Upper lobe of left lung (tissue), 6 donors: ENCODE data around the gene KCNK3. TPM values are rescaled to one million over a fixed set of nuclear protein-coding genes. Genes with fewer than 3 reads are reported as not detected.
A peak's percentile ranks its signal among the peaks of the same experiment; 100 is the strongest.

Experiments
- ATAC-seq, 2 donors: fragments of 200-7000 bp; cut with Tn5 transposase; one replicate each; pipeline ENCODE4 v1.9.1; 2022; ENCODE audit warnings: mild to moderate bottlenecking in 2 of 2, moderate library complexity in 2 of 2; ENCODE audit not compliant: low FRiP score in 2 of 2
- DNase-seq, 2 donors: peaks; one replicate each; pipeline ENCODE4 v3.0.0-alpha.2; 2019 to 2020
- H3K27ac ChIP-seq, 4 donors: fragments of 200-600 bp; sonication (generic); one replicate each; pipeline ENCODE4 v1.5.1; 2016 to 2019
- H3K27me3 ChIP-seq, 4 donors: fragments of 200-600 bp; sonication (generic); one replicate each; pipeline ENCODE4 v1.5.1; 2017 to 2019
- H3K36me3 ChIP-seq, 4 donors: fragments of 200-600 bp; sonication (generic); one replicate each; pipeline ENCODE4 v1.5.1; 2016 to 2019
- H3K4me1 ChIP-seq, 4 donors: fragments of 200-600 bp; sonication (generic); one replicate each; pipeline ENCODE4 v1.5.1; 2018 to 2019
- H3K4me3 ChIP-seq, 4 donors: fragments of 200-600 bp; sonication (generic); one replicate each; pipeline ENCODE4 v1.5.1; 2017 to 2019; ENCODE audit warnings: mild to moderate bottlenecking in 2 of 4, moderate library complexity in 1 of 4
- H3K9me3 ChIP-seq, 4 donors: fragments of 200-600 bp; sonication (generic); one replicate each; pipeline ENCODE4 v1.5.1; 2018 to 2019
- EP300 ChIP-seq, 4 donors: sonication (generic); formaldehyde crosslinking; IDR thresholded peaks; one replicate each; pipeline ENCODE4 v1.5.1; 2017; ENCODE audit warnings: antibody characterized with exemption in 4 of 4, control low read depth in 2 of 4
- POLR2A ChIP-seq, 4 donors: fragments of 450-650 bp; IDR thresholded peaks; one replicate each; pipeline ENCODE4 v1.5.1; 2016 to 2017; ENCODE audit warnings: antibody characterized with exemption in 4 of 4, mild to moderate bottlenecking in 2 of 4
- POLR2AphosphoS5 ChIP-seq, 2 donors: sonication (generic); formaldehyde crosslinking; IDR thresholded peaks; one replicate each; pipeline ENCODE4 v1.5.1; 2017; ENCODE audit warnings: antibody characterized with exemption in 2 of 2
- WGBS, 2 donors: methylation state at CpG; one replicate each; pipeline ENCODE4 v1.1.5; 2017 to 2018; 5-methylcytosine and 5-hydroxymethylcytosine counted together
- total RNA-seq, 6 donors: library from RNA; depleted of rRNA in 4 of 6; stranded (reverse); fragments of >200 nt in 4 of 6; gene quantifications; one replicate each; pipeline versions ENCODE4 v1.1.0 to v1.2.1, GENCODE V29; 2016 to 2021
- TF ChIP-seq, protein P1 (sequence below), 6 experiments: fragments of 450-650 bp in 4 of 6; fragments of 200-600 bp in 2 of 6; sonication (generic) in 2 of 6; IDR thresholded peaks; one replicate each; pipeline ENCODE4 v1.5.1; 2016 to 2019; ENCODE audit warnings: antibody characterized with exemption in 6 of 6
- donor health status: DM: no; HTN: no; CAD: no; lungs with moderate emphysema.
- donor health status: DM: no; HTN: yes; CAD: no; lungs with severe emphysema.

KCNK3 gene
- total RNA-seq, 6 donors from 2014 or later = 3.0 to 36.1 (median 17.5) TPM

DNA sequence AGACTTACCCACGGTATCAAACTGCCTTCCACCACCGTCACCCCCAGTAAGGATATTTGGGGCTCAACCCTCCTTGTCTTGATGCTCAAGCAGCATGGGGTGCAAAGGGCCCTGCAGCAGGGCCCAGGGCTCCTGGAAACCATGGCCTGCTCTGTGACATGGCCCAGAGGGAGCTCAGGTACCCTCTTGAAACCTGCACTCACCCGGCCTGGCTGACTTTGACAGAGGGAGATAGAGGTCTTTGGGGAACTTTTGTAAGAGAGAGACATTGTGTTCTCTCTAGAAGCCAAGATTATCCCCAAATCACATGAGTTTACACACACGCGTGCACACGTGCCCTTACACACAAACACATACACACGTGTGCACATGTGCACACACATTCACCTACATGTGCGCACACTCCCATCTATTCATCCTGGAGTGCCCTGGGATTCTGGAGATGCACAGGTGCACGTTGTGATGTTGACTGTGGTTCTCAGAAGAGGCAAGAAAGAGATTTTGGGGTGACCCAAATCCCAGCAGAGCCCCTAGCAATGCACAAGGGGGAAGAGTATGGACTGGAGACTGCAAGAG, 19.6 kb upstream of the KCNK3 start:
- Histone ChIP-seq H3K4me3 (no peak overlapping the region), H3K36me3 (no peaks in the 10 kb centered on the region), H3K27ac (no peak overlapping the region), H3K9me3 (no peaks in the 10 kb centered on the region), H3K4me1 (no peaks in the 10 kb centered on the region), H3K27me3 (no peaks in the 10 kb centered on the region)
- DNase-seq (no peak), ATAC-seq (no peak)
- no peak for TF ChIP-seq POLR2AphosphoS5 (IDR thresholded peaks at IDR 0.05)
- TF ChIP-seq EP300 (IDR thresholded peaks at IDR 0.05) = no peak
- TF ChIP-seq POLR2A (IDR thresholded peaks at IDR 0.05) = no peak
- TF ChIP-seq, protein P1, sequence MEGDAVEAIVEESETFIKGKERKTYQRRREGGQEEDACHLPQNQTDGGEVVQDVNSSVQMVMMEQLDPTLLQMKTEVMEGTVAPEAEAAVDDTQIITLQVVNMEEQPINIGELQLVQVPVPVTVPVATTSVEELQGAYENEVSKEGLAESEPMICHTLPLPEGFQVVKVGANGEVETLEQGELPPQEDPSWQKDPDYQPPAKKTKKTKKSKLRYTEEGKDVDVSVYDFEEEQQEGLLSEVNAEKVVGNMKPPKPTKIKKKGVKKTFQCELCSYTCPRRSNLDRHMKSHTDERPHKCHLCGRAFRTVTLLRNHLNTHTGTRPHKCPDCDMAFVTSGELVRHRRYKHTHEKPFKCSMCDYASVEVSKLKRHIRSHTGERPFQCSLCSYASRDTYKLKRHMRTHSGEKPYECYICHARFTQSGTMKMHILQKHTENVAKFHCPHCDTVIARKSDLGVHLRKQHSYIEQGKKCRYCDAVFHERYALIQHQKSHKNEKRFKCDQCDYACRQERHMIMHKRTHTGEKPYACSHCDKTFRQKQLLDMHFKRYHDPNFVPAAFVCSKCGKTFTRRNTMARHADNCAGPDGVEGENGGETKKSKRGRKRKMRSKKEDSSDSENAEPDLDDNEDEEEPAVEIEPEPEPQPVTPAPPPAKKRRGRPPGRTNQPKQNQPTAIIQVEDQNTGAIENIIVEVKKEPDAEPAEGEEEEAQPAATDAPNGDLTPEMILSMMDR (IDR thresholded peaks at IDR 0.05) = no peak
- WGBS, 2 donors = 85 to 86% methylated on average over 8 to 9 of the region's 9 CpGs

GRCh38 chr2:26674002-26674751, 18.3 kb upstream of the KCNK3 start:
- TF ChIP-seq, protein P1 (IDR thresholded peaks at IDR 0.05) = no peak
- TF ChIP-seq POLR2A (IDR thresholded peaks at IDR 0.05) = no peak
- TF ChIP-seq POLR2AphosphoS5 (IDR thresholded peaks at IDR 0.05) = no peak
- TF ChIP-seq EP300 (IDR thresholded peaks at IDR 0.05) = no peak
- no peaks in the 10 kb centered on the region for H3K9me3 ChIP-seq
- no peak for DNase-seq
- no peak overlapping the region for H3K4me3 ChIP-seq
- H3K36me3 ChIP-seq = no peaks in the 10 kb centered on the region
- H3K27ac ChIP-seq = no peak overlapping the region
- H3K27me3 ChIP-seq = no peaks in the 10 kb centered on the region
- ATAC-seq = peak in 1 of 2 donors; percentile 11
- no peaks in the 10 kb centered on the region for H3K4me1 ChIP-seq
- 86 to 87% methylated on average over 4 to 14 of the region's 14 CpGs for WGBS, 2 donors

GRCh38 chr2:26674771-26675170, 17.8 kb upstream of the KCNK3 start:
- peak in 1 of 2 donors; percentile 52 for DNase-seq
- TF ChIP-seq POLR2A (IDR thresholded peaks at IDR 0.05) (no peak), POLR2AphosphoS5 (IDR thresholded peaks at IDR 0.05) (no peak), EP300 (IDR thresholded peaks at IDR 0.05) (no peak)
- TF ChIP-seq, protein P1 (IDR thresholded peaks at IDR 0.05) = no peak

GRCh38 chr2:26675651-26676255, 16.8 kb upstream of the KCNK3 start:
- H3K4me1 ChIP-seq = no peaks in the 10 kb centered on the region
- no peaks in the 10 kb centered on the region for H3K27me3 ChIP-seq
- no peaks in the 10 kb centered on the region for H3K36me3 ChIP-seq
- H3K4me3 ChIP-seq = no peak overlapping the region
- H3K27ac ChIP-seq = no peak overlapping the region
- DNase-seq (no peak), ATAC-seq (no peak)
- no peaks in the 10 kb centered on the region for H3K9me3 ChIP-seq
- WGBS, 2 donors = 87 to 97% methylated on average over 4 to 5 of the region's 6 CpGs
- TF ChIP-seq POLR2AphosphoS5 (IDR thresholded peaks at IDR 0.05) (no peak), EP300 (IDR thresholded peaks at IDR 0.05) (no peak), POLR2A (IDR thresholded peaks at IDR 0.05) (no peak)
- TF ChIP-seq, protein P1 (IDR thresholded peaks at IDR 0.05) = no peak

More at GRCh38 chr2:26674771-26675170, 17.8 kb upstream of the KCNK3 start:
- Histone ChIP-seq H3K4me3 (no peak overlapping the region), H3K4me1 (no peaks in the 10 kb centered on the region), H3K36me3 (no peaks in the 10 kb centered on the region), H3K9me3 (no peaks in the 10 kb centered on the region), H3K27ac (no peak overlapping the region), H3K27me3 (no peaks in the 10 kb centered on the region)
- WGBS, 2 donors = 76 to 82% methylated on average over 12 to 13 of the region's 13 CpGs
- no peak for ATAC-seq
